ENCODE measurements around the gene PIP4K2A. TPM values are rescaled to one million over a fixed set of nuclear protein-coding genes. Genes with fewer than 3 reads are reported as not detected.

The PIP4K2A gene
- total and polyA plus RNA-seq, 5 experiments from 2014 or later, result 54.3 to 169 (median 77.5) TPM

DNA sequence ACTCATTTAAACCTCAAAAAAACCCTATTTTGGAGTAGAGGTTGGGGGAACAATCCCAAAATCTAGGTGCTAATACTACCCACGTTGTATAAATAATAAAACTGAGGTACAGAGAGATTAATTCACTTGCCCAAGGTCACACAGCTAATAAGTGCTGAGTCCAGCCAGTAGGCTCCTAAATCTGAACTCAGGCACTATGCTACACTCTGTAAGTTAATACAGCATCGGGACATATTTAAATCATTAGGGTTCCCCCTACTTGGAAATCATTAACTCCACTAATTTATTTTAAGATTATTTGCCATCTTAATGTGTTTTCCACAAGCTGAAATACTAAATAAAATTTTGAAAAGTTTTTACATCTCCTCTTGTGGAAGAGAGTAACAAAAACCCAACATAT is 24.2 kb downstream of the PIP4K2A start:
- Mint-ChIP-seq H3K27ac (peak overlapping the region in 8 of 10 donors; percentile 9 to 97 (median 91)), H3K4me1 (peaks cover 37 to 100% (median 92%) of the 10 kb centered on the region in 4 donors), H3K4me3 (peak overlapping the region in 1 of 10 donors; percentile 47), H3K36me3 (peaks cover 0 to 12% (median 4%) of the 10 kb centered on the region in 3 donors), H3K9me3 (peaks cover 0 to 3% (median 0%) of the 10 kb centered on the region in 9 donors), H3K27me3 (no peaks in the 10 kb centered on the region)
- POLR2A ChIA-PET, result no interaction called here
- no peak for ATAC-seq
- no peak for DNase-seq

DNA sequence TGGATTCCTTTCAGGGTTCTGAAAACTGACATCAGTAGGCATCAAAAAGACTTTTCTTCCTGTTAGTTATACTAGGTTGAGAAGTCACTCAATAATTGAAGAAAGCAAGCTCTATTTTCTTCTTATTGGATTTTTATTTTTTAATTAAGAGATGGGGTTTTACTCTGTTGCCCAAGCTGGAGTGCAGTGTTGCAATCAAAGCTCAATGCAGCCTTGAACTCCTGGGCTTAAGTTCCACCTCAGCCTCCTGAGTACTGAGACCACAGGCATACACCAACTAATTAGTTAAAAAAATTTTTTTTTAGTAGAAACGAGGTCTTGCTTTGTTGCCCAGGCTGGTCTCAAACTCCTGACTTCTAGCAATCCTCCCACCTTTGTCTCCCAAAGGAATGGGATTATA is 28.0 kb downstream of the PIP4K2A start:
- Mint-ChIP-seq H3K9me3 (no peaks in the 10 kb centered on the region), H3K4me3 (peak overlapping the region in 3 of 10 donors; percentile 18 to 74 (median 48)), H3K4me1 (peaks cover 52 to 98% (median 91%) of the 10 kb centered on the region in 4 donors), H3K27me3 (no peaks in the 10 kb centered on the region), H3K27ac (peak overlapping the region; percentile 71 to 99 (median 97)), H3K36me3 (peaks cover 0 to 4% (median 2%) of the 10 kb centered on the region in 3 donors)
- ATAC-seq (no peak), DNase-seq (no peak)
- POLR2A ChIA-PET, result interaction anchor here (0.9 kb wide), 1 partner anchor 26 kb away, joined by 3 read pairs; no protein-coding TSS in a partner anchor

DNA sequence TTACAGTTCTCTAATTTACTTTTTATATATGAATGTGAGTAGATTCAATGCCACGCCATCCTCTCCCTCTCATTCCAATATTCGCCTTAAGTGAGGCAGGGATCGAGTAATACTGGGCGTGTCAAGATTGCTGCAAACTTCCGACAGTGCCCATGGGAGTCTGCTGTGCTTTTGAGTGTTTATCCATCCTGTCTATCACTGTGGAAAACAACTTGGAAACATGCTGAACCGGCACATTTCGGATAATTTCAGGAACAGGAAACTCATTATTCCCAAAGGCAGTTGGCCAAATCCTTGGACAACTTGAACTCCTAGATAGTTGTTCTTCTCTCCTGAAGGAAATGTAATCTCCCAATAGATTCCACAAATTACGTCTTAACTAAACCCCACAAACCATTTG is 28.5 kb downstream of the PIP4K2A start:
- POLR2A ChIA-PET, result interaction anchor here (0.9 kb wide), 1 partner anchor 27 kb away, joined by 3 read pairs; no protein-coding TSS in a partner anchor
- peaks cover 0 to 4% (median 2%) of the 10 kb centered on the region in 3 donors for H3K36me3 Mint-ChIP-seq
- H3K9me3 Mint-ChIP-seq, result no peaks in the 10 kb centered on the region
- H3K27me3 Mint-ChIP-seq, result no peaks in the 10 kb centered on the region
- DNase-seq (no peak), ATAC-seq (no peak)
- H3K4me1 Mint-ChIP-seq, result peaks cover 52 to 98% (median 91%) of the 10 kb centered on the region in 4 donors
- peak overlapping the region; percentile 71 to 99 (median 97) for H3K27ac Mint-ChIP-seq
- peak overlapping the region in 3 of 10 donors; percentile 18 to 74 (median 48) for H3K4me3 Mint-ChIP-seq

- no peak for DNase-seq
- H3K9me3 Mint-ChIP-seq, result no peaks in the 10 kb centered on the region
- POLR2A ChIA-PET, result interaction anchor here (0.7 to 5.4 kb wide), 6 partner anchors 8 to 91 kb away, joined by 3 to 71 read pairs (median 4); partner anchors contain the start of gene PIP4K2A
- peaks cover 48 to 93% (median 89%) of the 10 kb centered on the region in 4 donors for H3K4me1 Mint-ChIP-seq
- H3K27ac Mint-ChIP-seq, result peak overlapping the region; percentile 82 to 99 (median 97)
- H3K36me3 Mint-ChIP-seq, result peaks cover 0 to 4% (median 2%) of the 10 kb centered on the region in 3 donors
- no peak for ATAC-seq
- no peaks in the 10 kb centered on the region for H3K27me3 Mint-ChIP-seq
- H3K4me3 Mint-ChIP-seq, result peak overlapping the region in 9 of 10 donors; percentile 25 to 84 (median 76)
Measured at GRCh38 chr10:22684699-22685098, 29.7 kb downstream of the PIP4K2A start.

DNA sequence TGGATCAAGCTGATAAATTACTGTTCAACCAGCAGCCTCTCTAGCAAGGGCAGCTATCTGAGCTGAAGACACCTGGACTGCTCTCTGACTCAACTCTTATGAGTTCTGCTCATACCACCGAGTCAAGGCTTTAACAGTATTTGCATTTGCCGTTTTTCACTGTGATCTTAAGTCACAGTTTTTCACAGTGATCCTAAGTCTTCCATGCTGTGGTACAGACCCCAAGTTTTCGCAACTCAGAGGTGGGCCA is 31.3 kb downstream of the PIP4K2A start:
- peak overlapping the region; percentile 59 to 90 (median 80) for H3K4me3 Mint-ChIP-seq
- H3K27me3 Mint-ChIP-seq, result no peaks in the 10 kb centered on the region
- H3K27ac Mint-ChIP-seq, result peak overlapping the region; percentile 93 to 99 (median 97)
- H3K4me1 Mint-ChIP-seq, result peaks cover 47 to 92% (median 86%) of the 10 kb centered on the region in 4 donors
- peak; percentile 5 to 34 for ATAC-seq
- H3K36me3 Mint-ChIP-seq, result peaks cover 0 to 4% (median 2%) of the 10 kb centered on the region in 3 donors
- POLR2A ChIA-PET, result interaction anchor here (0.6 to 5.4 kb wide), 16 partner anchors 9 to 758 kb away, joined by 3 to 71 read pairs (median 4); partner anchors contain the start of gene PIP4K2A
- DNase-seq, result no peak
- no peaks in the 10 kb centered on the region for H3K9me3 Mint-ChIP-seq

DNA sequence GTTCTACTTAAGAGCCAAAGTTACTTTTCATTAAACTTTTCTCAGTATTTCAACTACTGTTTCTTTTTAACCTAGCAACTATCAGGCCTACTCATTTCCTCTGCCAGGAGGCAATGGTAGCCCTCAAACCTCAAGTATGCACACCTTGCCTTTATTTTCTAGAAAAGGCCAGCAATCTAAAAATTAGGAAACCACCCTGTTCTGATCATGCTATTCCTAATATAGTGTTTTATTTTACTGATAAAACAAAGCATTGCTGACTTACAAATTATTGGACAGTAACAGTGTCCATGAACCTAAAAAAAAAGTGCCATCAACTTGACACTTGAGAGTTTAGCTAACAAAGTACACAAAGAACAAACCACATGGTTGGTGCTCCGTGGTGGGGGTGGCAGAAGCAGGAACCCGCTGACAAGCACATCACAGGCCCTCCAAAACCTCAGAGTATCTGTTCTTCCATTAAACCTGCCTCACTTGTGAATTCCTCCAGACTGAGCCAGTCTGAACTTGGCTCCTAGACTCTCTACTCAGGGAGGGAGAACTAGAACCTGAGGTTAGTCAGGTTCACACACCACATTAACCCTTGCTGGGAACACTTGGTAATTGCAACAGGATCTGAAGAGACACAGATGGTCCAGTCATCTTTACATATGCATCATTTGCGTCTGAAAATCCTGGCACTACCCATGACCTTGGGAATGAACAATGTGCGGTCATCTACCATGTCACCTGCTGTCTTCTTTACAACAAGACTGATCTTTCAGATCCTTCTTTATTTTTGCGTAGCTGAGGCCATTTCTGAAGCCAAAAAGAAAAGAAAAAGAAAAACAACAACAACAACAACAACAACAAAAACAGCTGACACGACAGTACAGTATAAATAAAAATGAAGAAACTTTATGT is 31.9 kb downstream of the PIP4K2A start:
- ATAC-seq (peak; percentile 66 to 76), DNase-seq (peak; percentile 20 to 85 (median 70))
- H3K27ac Mint-ChIP-seq, result peak overlapping the region; percentile 93 to 99 (median 97)
- peaks cover 0 to 4% (median 2%) of the 10 kb centered on the region in 3 donors for H3K36me3 Mint-ChIP-seq
- H3K4me3 Mint-ChIP-seq, result peak overlapping the region; percentile 59 to 90 (median 80)
- peaks cover 48 to 92% (median 86%) of the 10 kb centered on the region in 4 donors for H3K4me1 Mint-ChIP-seq
- no peaks in the 10 kb centered on the region for H3K9me3 Mint-ChIP-seq
- POLR2A ChIA-PET, result interaction anchor here (0.5 to 5.4 kb wide), 24 partner anchors 9 to 759 kb away, joined by 3 to 71 read pairs (median 4); partner anchors contain the start of gene PIP4K2A
- no peaks in the 10 kb centered on the region for H3K27me3 Mint-ChIP-seq

DNA sequence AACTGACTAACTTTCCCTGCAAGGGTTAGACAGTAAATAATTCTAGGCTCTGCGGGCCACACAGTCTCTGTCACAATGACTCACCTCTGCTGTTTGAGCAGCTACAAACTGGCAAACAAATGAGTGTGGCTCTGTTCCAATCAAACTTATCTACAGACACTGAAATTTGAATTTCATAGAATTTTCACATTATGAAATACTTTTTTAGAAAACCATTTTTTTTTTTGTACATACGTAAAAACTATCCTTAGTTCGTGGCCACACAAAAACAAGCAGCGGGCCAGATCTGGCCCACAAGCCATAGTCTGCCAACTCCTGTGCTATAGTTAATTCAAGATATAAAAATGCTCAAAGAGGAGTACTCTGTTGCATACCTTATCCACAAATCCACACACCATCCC is 32.6 kb downstream of the PIP4K2A start:
- POLR2A ChIA-PET, result interaction anchor here (0.5 to 5.4 kb wide), 17 partner anchors 9 to 245 kb away, joined by 3 to 71 read pairs (median 4); partner anchors contain the start of gene PIP4K2A
- no peaks in the 10 kb centered on the region for H3K27me3 Mint-ChIP-seq
- DNase-seq, result peak in 6 of 10 donors; percentile 33 to 74 (median 48)
- H3K27ac Mint-ChIP-seq, result peak overlapping the region; percentile 93 to 99 (median 97)
- H3K4me3 Mint-ChIP-seq, result peak overlapping the region; percentile 2 to 90 (median 80)
- peaks cover 0 to 3% (median under 1%) of the 10 kb centered on the region in 3 donors for H3K36me3 Mint-ChIP-seq
- no peaks in the 10 kb centered on the region for H3K9me3 Mint-ChIP-seq
- H3K4me1 Mint-ChIP-seq, result peaks cover 47 to 92% (median 86%) of the 10 kb centered on the region in 4 donors
- peak; percentile 57 to 60 for ATAC-seq

- H3K9me3 Mint-ChIP-seq, result no peaks in the 10 kb centered on the region
- peak overlapping the region in 9 of 10 donors; percentile 12 to 83 (median 60) for H3K4me3 Mint-ChIP-seq
- no peaks in the 10 kb centered on the region for H3K27me3 Mint-ChIP-seq
- peaks cover 50 to 92% (median 87%) of the 10 kb centered on the region in 4 donors for H3K4me1 Mint-ChIP-seq
- H3K27ac Mint-ChIP-seq, result peak overlapping the region; percentile 85 to 98 (median 93)
- no peak for ATAC-seq
- POLR2A ChIA-PET, result interaction anchor here (1.1 to 5.4 kb wide), 12 partner anchors 10 to 65 kb away, joined by 3 to 71 read pairs (median 6); partner anchors contain the start of gene PIP4K2A
- no peak for DNase-seq
- H3K36me3 Mint-ChIP-seq, result peaks cover 0 to 2% (median 0%) of the 10 kb centered on the region in 3 donors
Measured at GRCh38 chr10:22681301-22681700, 33.1 kb downstream of the PIP4K2A start.

DNA sequence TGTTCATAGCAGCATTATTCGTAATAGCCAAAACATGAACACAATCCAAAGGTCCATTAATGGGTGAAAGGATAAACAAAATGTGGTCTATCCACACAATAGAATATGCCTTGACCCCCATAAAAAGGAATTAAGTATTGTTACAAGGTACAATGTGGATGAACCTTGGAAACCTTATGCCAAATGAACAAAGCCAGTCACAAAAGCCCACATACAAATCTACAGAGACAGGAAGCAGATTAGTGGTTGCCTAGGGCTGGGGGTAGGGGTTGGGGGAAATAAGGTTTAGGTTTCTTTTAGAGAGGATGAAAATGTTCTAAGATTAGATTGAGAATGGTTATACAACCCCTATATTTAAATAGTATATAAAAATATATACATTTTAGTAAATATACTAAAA is 34.8 kb downstream of the PIP4K2A start:
- POLR2A ChIA-PET, result interaction anchor here (1.4 kb wide), 1 partner anchor 34 kb away, joined by 5 read pairs; the partner anchor contains the start of gene PIP4K2A
- Mint-ChIP-seq H3K27me3 (no peaks in the 10 kb centered on the region), H3K4me3 (peak overlapping the region in 9 of 10 donors; percentile 44 to 75 (median 65)), H3K36me3 (peaks cover 0 to 3% (median 3%) of the 10 kb centered on the region in 3 donors), H3K4me1 (peaks cover 43 to 92% (median 89%) of the 10 kb centered on the region in 4 donors), H3K27ac (peak overlapping the region; percentile 67 to 97 (median 88)), H3K9me3 (no peaks in the 10 kb centered on the region)
- ATAC-seq (no peak), DNase-seq (peak in 4 of 10 donors; percentile 39 to 63 (median 50))

DNA sequence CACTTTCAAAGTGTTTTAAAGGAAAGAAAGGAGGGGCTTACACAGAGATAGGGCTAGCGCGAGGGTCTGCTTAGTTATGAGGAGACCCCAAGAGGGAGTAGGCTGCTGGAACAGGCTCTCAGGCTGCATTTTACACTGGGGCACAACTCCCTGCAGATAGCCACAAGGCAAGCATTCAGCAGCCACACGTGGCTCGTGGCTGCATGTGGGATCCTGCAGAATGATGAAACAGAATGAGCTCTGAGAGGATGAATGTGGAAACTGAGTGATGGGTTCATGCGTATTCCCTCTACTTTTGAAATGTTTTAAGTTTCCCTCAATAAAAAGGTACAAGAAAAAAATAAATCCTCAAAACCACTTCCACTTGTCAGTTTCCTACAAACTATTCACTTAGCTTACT is 37.0 kb downstream of the PIP4K2A start:
- DNase-seq (no peak), ATAC-seq (no peak)
- POLR2A ChIA-PET, result interaction anchor here (0.6 to 3.8 kb wide), 9 partner anchors 9 to 66 kb away, joined by 3 to 31 read pairs (median 4); partner anchors contain the start of gene PIP4K2A
- peak overlapping the region; percentile 50 to 78 (median 68) for H3K4me3 Mint-ChIP-seq
- peak overlapping the region; percentile 87 to 97 (median 91) for H3K27ac Mint-ChIP-seq
- no peaks in the 10 kb centered on the region for H3K27me3 Mint-ChIP-seq
- peaks cover 42 to 91% (median 88%) of the 10 kb centered on the region in 4 donors for H3K4me1 Mint-ChIP-seq
- no peaks in the 10 kb centered on the region for H3K9me3 Mint-ChIP-seq
- peaks cover 0 to 3% (median 3%) of the 10 kb centered on the region in 3 donors for H3K36me3 Mint-ChIP-seq

DNA sequence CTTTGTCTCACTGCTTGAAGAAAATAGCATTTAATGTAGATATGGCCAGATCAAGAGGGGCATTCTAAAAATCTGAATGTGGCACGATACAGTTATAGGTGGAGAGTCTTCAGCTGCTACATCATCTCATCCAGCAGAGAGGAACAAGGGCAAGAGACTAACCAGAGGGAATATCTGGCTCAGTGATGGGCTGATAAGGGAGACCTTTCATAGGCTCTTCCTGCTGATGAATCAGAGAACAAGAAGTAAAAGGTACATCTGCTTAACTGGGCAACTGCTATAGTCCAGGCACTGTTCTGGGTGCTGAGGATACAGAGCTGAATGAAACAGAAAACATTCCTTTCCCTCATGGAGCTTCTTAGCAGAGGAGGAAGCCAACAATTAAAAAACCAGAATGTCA is 37.9 kb downstream of the PIP4K2A start:
- POLR2A ChIA-PET, result interaction anchor here (0.9 to 3.8 kb wide), 5 partner anchors 9 to 70 kb away, joined by 3 to 31 read pairs (median 3); no protein-coding TSS in a partner anchor
- DNase-seq (no peak), ATAC-seq (peak in 1 of 2 donors; percentile 14)
- Mint-ChIP-seq H3K27ac (peak overlapping the region; percentile 77 to 97 (median 91)), H3K4me3 (peak overlapping the region in 9 of 10 donors; percentile 2 to 80 (median 71)), H3K27me3 (no peaks in the 10 kb centered on the region), H3K36me3 (peaks cover 0 to 3% (median 3%) of the 10 kb centered on the region in 3 donors), H3K4me1 (peaks cover 46 to 92% (median 90%) of the 10 kb centered on the region in 4 donors), H3K9me3 (no peaks in the 10 kb centered on the region)

DNA sequence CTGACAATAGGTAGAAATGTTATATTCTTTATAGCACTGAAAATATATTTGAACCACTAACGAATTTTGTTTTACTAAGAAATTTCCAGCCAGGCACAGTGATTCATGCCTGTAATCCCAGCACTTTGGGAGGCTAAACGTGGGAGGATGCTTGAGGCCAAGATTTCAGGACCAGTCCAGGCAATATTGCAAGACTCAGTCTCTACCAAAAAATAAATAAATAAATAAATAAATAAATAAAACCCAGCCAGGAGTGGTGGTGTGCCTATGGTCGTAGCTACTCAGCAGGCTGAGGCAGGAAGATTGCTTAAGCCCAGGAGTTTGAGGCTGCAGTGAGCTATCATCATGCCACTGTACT is 39.8 kb downstream of the PIP4K2A start:
- Mint-ChIP-seq H3K9me3 (no peaks in the 10 kb centered on the region), H3K4me1 (peaks cover 44 to 96% (median 92%) of the 10 kb centered on the region in 4 donors), H3K27ac (peak overlapping the region; percentile 52 to 97 (median 90)), H3K36me3 (peaks cover 0 to 3% (median 3%) of the 10 kb centered on the region in 3 donors), H3K27me3 (no peaks in the 10 kb centered on the region), H3K4me3 (peak overlapping the region in 6 of 10 donors; percentile 7 to 73 (median 49))
- DNase-seq, result no peak
- POLR2A ChIA-PET, result interaction anchor here (1.0 to 10.5 kb wide), 3 partner anchors 8 to 58 kb away, joined by 4 to 71 read pairs (median 5); no protein-coding TSS in a partner anchor
- ATAC-seq, result no peak

Measured in naive thymus-derived CD8-positive, alpha-beta T cell (primary cell).